SK-MEL-5 (cell line): ENCODE results near the gene RGL1. TPM values are rescaled to one million over a fixed set of nuclear protein-coding genes. Genes with fewer than 3 reads are reported as not detected.

ENCODE experiments used
- DNase-seq: peaks from one replicate; pipeline ENCODE4 v3.0.0-alpha.2; 2016; ENCODE audit warnings: low read depth, low spot score
- in situ Hi-C: cut with HindIII; loops from 2 replicates; pipeline ENCODE4 v1.10.0; 2016; ENCODE audit warnings: low sequenced_read_pairs, high pct_unique_total_duplicates, low pct_unique_long_range_greater_than_20kb
- total RNA-seq: library from RNA; depleted of rRNA; stranded (reverse); fragments of >200 nt; shearing (Covaris generic); gene quantifications from 2 replicates; pipeline ENCODE4 v1.2.3, GENCODE V29; 2014

The RGL1 gene
- total RNA-seq, 1 experiment from 2014 or later: 5.9 TPM

GRCh38 chr1:183916574-183916973, 111.7 kb downstream of the RGL1 start:
- no peak for DNase-seq
- in situ Hi-C loops: no loop called here

DNA sequence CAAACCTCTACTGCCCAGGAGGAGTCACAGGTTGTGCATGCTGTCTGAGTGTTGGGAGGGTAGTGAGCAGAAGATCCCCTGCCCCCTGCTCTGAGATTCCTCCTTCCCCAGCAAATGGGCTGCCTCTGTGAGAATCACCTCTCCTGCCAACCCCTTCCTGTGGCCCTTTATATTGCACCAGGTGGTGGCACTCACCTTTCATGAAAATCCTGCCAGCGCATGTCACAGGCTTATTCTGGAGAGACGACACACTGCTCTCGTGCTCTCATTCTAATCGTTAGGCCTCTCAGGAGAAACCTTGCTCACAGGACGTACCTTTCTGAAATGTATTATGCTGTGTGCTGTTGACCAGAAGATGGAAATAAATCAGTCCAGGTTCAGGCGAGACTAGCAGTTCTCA, 113.7 kb downstream of the RGL1 start:
- in situ Hi-C loops: no loop called here
- DNase-seq: peak; percentile 21

GRCh38 chr1:183920651-183921050, 115.7 kb downstream of the RGL1 start:
- DNase-seq: peak; percentile 50
- in situ Hi-C loops: no loop called here

- no peak for DNase-seq
- in situ Hi-C loops: no loop called here
These were observed 117.3 kb downstream of the RGL1 start for GRCh38 chr1:183922197-183922596.

DNA sequence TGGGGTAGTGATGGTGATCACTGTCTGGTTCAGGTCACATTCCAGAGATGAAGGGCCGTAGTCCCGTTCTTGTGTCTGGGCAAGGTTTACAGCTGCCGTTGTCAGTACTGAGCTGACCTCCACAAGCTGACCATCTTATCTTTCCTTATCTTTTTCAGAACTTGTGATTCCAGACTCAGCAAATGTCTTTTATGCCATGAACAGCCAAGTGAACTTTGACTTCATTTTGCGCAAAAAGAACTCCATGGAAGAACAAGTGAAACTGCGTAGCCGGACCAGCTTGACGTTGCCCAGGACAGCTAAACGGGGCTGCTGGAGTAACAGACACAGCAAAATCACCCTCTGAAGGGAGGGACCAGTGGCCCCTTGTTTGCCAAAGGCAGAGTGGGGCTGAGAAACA, 121.0 kb downstream of the RGL1 start:
- in situ Hi-C loops: no loop called here
- no peak for DNase-seq

DNA sequence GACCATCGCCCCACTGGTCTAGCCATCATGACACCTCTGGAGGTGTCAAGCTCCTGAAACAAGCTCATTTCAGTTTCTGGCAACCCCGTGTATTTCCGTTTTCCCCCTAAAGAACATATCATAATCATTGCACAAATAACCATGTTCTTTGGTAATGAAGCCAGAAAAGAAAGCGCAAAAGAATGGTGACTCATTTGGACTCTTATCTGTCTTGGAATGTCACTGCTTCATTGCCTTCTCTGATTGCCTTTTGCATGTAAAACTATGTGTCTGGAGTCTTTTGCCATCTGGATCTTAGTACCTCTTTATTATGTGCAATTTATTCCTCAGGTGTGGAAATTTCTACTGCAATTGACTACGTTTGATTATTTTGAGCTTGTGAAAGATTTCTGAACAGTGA, 122.1 kb downstream of the RGL1 start:
- in situ Hi-C loops: no loop called here
- DNase-seq: no peak

GRCh38 chr1:183931646-183932271, 126.8 kb downstream of the RGL1 start:
- no peak for DNase-seq
- in situ Hi-C loops: no loop called here

DNA sequence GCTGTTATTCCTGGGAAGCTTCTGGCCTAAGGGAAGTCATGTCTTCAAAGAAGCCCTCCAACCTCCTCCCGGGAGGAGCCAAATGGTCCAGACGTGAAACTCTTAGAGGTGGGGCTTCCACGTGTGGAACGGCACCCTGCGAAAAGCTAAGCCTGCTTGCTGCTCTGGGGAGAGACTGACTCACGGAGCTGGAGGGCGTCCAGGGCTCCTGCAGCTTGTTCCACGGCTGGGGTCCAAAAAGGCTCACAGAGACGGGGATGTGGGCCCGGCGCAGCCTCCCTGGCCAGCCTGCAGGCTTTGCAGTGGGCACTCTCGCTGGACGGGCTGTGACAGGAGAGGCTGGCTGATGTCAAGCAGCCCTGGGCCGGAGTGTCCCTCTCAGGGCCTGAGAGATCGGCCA, 127.5 kb downstream of the RGL1 start:
- in situ Hi-C loops: no loop called here
- no peak for DNase-seq

- no peak for DNase-seq
- in situ Hi-C loops: no loop called here
These were observed 128.7 kb downstream of the RGL1 start for GRCh38 chr1:183933528-183934179.

DNA sequence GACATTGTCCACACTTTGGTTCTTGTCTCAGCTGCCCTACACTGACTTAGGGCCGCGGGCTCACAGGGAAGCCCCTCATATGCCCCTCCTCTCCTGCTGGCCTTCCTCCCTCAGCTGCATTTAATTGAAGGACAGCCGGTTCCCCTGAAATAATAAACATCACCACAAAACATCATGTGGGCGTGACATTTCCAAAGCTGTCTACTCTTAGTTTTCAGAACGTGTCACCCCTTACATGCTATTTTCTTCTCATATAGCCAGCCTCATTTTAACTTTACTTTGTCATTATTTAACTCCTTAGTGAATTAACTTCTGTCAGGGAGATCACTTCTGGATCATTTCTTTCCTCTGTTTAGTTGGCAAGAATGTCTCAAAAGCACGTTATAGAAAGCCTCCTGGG, 129.4 kb downstream of the RGL1 start:
- DNase-seq: no peak
- in situ Hi-C loops: no loop called here

DNA sequence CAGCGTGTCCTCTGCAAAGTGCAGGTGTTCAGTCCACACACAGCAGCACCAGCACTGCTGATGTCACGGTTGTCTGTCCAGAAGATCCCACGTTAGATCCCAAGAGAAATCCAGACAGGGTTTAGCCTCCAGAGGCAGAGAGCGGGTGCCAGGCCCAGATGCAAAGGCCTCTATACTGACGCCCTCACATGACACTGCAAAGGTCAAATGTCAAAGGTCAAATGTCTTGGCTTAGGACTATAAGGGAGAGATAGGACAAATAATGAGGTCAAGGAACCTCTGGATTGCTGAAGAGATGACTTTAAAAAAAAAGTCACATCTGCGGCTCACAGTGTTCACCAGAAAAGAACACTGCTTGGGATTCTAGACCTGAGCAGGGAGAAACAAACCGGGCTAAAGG, 131.1 kb downstream of the RGL1 start:
- DNase-seq: no peak
- in situ Hi-C loops: no loop called here

- in situ Hi-C loops: no loop called here
- DNase-seq: no peak
These were observed 131.9 kb downstream of the RGL1 start for GRCh38 chr1:183936791-183937190.

- no peak for DNase-seq
- in situ Hi-C loops: no loop called here
These were observed 132.7 kb downstream of the RGL1 start for GRCh38 chr1:183937611-183938010.

DNA sequence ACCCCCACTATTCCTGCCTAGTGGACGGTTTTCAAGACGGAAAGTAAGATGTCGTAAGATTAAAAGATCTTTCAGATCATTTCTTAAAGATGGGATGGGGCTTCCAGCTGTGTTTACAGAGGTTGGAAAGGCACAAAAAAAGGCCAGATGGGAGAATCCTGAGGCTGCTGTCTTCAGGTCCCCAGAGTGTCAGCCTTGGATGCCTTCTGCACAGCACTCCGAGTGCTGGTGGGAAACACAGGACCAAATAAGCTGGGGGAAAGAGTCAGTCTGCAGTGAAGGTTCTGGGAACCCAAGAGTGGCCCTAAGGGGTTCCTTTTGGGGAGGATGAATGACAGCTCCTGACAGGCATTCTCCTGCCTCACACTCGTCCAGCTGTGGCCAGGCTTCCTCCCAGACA, 136.1 kb downstream of the RGL1 start:
- in situ Hi-C loops: no loop called here
- no peak for DNase-seq

- in situ Hi-C loops: no loop called here
- peak; percentile 99 for DNase-seq
These were observed 138.2 kb downstream of the RGL1 start for GRCh38 chr1:183942933-183943693.

DNA sequence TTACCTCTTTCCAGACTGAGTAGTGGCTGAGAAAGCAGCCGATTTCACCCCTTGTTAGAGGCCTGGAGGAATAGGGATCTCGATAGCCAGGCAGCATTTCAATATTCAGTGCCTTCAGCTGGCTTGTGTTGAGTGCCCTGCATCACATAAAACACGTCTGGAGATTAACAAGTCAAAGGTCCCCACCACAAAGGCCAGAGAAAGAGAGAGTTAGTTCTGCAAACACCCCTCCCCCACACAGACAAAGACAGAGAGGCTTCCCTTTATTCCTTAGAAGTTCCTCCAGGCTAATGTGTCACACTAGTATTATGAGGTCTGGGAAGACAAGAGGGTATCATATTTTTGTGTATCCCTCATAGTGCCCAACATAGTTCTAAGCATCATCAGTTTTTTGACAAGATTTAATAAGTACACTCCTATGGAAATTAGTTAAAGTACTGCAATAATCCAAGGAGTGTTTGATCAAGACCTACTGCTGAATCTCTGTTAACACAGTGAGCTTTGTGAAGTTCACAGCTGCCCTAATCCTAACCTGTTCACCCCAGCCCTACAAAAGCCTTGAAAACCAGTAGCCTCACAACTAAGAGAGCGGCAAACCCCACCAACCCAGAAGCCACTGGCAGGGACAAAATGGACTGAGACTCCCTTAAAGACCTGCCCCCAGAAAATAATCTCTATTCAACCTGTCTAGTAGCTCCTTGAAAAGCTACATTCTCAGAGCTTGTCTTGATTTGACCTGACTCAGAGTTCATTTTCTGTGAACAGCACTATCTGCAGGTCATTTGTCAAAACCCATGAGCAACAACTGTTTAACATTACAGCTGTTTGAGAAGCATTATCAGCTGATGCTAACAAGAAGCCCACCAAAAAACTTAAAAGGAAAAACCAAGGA, 140.8 kb downstream of the RGL1 start:
- in situ Hi-C loops: no loop called here
- peak; percentile 44 for DNase-seq

DNA sequence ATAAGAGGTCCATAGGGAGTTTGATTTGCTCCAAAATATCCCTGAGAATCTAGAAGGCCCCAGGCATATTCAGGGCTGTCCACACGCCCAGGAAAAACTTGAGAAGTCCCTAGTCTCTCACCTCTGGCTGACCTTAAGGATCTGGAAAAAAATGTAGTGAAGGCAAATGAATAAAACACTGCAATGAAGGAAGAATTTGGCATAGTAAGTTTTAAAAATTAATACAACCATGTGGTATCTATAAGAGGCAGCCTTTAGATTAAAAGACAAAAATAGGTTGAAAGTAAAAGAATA, 141.3 kb downstream of the RGL1 start:
- in situ Hi-C loops: no loop called here
- no peak for DNase-seq

DNA sequence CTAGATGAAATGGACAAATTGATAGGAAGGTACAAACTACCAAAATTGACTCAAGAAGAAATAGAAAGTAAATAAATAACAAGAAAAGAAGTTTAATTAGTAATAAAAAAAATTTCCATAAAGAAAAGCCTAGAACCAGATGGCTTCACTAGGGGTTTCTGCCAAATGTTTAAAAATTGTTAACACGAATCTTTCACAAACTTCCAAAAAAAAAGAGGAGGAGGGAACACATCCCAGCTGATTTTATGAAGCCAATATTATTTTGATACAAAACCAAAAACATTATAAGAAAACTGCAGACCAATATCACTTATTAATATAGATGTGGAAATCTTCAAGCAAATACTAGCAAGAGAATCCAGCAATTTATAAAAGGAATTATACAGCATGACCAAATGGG, 143.1 kb downstream of the RGL1 start:
- no peak for DNase-seq
- in situ Hi-C loops: no loop called here
